A549 (cell line): Measurements from ENCODE around the gene TLCD3B. TPM values are rescaled to one million over a fixed set of nuclear protein-coding genes. Genes with fewer than 3 reads are reported as not detected.

Experiments used
- ATAC-seq, 2 experiments: fragments of 200-7000 bp in 1 of 2; fragments of >200 bp in 1 of 2; cut with Nextera tagmentation in 1 of 2; cut with Tn5 transposase in 1 of 2; 3 replicates each; pipeline versions ENCODE4 v1.8.0 to v1.9.1; 2018 to 2020; ENCODE audit warnings: mild to moderate bottlenecking in 1 of 2, moderate library complexity in 1 of 2
- CTCF ChIA-PET: fragments of 300-600 bp; sonication (Branson Sonifier 250); formaldehyde crosslinking; extraction: SDS; loops from one replicate; lab custom pipeline; 2021; ENCODE audit warnings: antibody characterized with exemption, inconsistent platforms; lab: Yijun Ruan, JAX
- POLR2A ChIA-PET: fragments of 350-600 bp; formaldehyde crosslinking; extraction: SDS; loops from one replicate; lab custom pipeline; 2021; ENCODE audit warnings: antibody characterized with exemption, inconsistent platforms; lab: Yijun Ruan, JAX
- DNase-seq, 2 experiments: peaks; one replicate each; pipeline versions ENCODE4 v3.0.0 to v3.0.0-alpha.2; 2011 to 2016; ENCODE audit warnings: low read depth in 1 of 2, low spot score in 1 of 2
- FAIRE-seq: peaks from 2 replicates; lab custom pipeline; 2011; peaks lifted over from hg19 to GRCh38; lab: Jason Lieb, UNC
- H3K27ac ChIP-seq, 2 experiments: fragments of >200 bp; sonication (Bioruptor Twin); formaldehyde crosslinking; 3 replicates each; pipeline ENCODE4 v1.5.1; 2016 to 2017
- H3K4me1 ChIP-seq: fragments of >200 bp; sonication (Bioruptor Twin); formaldehyde crosslinking; 3 replicates; pipeline ENCODE4 v1.6.1; 2016
- H3K4me2 ChIP-seq: fragments of >200 bp; sonication (Bioruptor Twin); formaldehyde crosslinking; 3 replicates; pipeline ENCODE4 v1.6.1; 2016
- H3K4me3 ChIP-seq: fragments of >200 bp; sonication (Bioruptor Twin); formaldehyde crosslinking; 3 replicates; pipeline ENCODE4 v1.5.1; 2016
- H3K9me3 ChIP-seq: fragments of >200 bp; sonication (Bioruptor Twin); formaldehyde crosslinking; 3 replicates; pipeline ENCODE4 v1.6.1; 2016
- BHLHE40 ChIP-seq: IDR thresholded peaks from 2 replicates; pipeline ENCODE4 v1.6.1; 2012; ENCODE audit warnings: low read depth, low read length, inconsistent platforms
- CBX2 ChIP-seq: fragments of 200-600 bp; sonication (generic); IDR thresholded peaks from 2 replicates; pipeline ENCODE4 v1.6.1; 2016; ENCODE audit warnings: low read depth, mild to moderate bottlenecking, borderline replicate concordance
- CBX8 ChIP-seq: fragments of 200-600 bp; sonication (generic); IDR thresholded peaks from 2 replicates; pipeline ENCODE4 v1.6.1; 2016
- CHD2 ChIP-seq: fragments of 150-350 bp; IDR thresholded peaks from 2 replicates; pipeline ENCODE4 v1.6.1; 2014; ENCODE audit warnings: low read length; ENCODE audit not compliant: partially characterized antibody
- CHD4 ChIP-seq: fragments of 200-600 bp; sonication (generic); IDR thresholded peaks from 2 replicates; pipeline ENCODE4 v1.6.1; 2016; ENCODE audit warnings: antibody characterized with exemption, mild to moderate bottlenecking, borderline replicate concordance
- EHMT2 ChIP-seq: fragments of 200-600 bp; sonication (generic); IDR thresholded peaks from 2 replicates; pipeline ENCODE4 v1.6.1; 2016; ENCODE audit warnings: antibody characterized with exemption, low read depth, mild to moderate bottlenecking, moderate library complexity
- FOSB ChIP-seq: fragments of 250-450 bp; sonication (Bioruptor Pico); IDR thresholded peaks from 2 replicates; pipeline ENCODE4 v1.5.0; 2020; ENCODE audit warnings: mild to moderate bottlenecking, moderate library complexity
- FOSL2 ChIP-seq, 2 experiments: fragments of 450-650 bp in 1 of 2; fragments of >200 bp in 1 of 2; sonication (Bioruptor Twin) in 1 of 2; formaldehyde crosslinking; IDR thresholded peaks; 2 replicates each; pipeline versions ENCODE4 v1.5.0 to v1.6.1; 2016 to 2020; ENCODE audit warnings: mild to moderate bottlenecking in 1 of 2, moderate library complexity in 1 of 2
- GATA3 ChIP-seq: IDR thresholded peaks from 2 replicates; pipeline ENCODE4 v1.6.1; 2012; ENCODE audit warnings: borderline replicate concordance
- HDAC2 ChIP-seq: fragments of 200-600 bp; sonication (generic); IDR thresholded peaks from 2 replicates; pipeline ENCODE4 v1.6.1; 2016
- HOXA7 ChIP-seq: fragments of 250-450 bp; sonication (Bioruptor Pico); IDR thresholded peaks from 2 replicates; pipeline ENCODE4 v1.5.0; 2020; ENCODE audit warnings: mild to moderate bottlenecking, moderate library complexity
- HOXB13 ChIP-seq: fragments of 250-450 bp; sonication (Bioruptor Pico); IDR thresholded peaks from 2 replicates; pipeline ENCODE4 v1.5.0; 2020; ENCODE audit warnings: low read depth, mild to moderate bottlenecking, moderate library complexity
- HOXB5 ChIP-seq: fragments of 250-450 bp; sonication (Bioruptor Pico); IDR thresholded peaks from 2 replicates; pipeline ENCODE4 v1.5.0; 2020; ENCODE audit warnings: mild to moderate bottlenecking, moderate library complexity
- KDM1A ChIP-seq: fragments of 200-600 bp; sonication (generic); IDR thresholded peaks from 2 replicates; pipeline ENCODE4 v1.6.1; 2016; ENCODE audit warnings: low read depth, mild to moderate bottlenecking
- MAFK ChIP-seq: fragments of 450-650 bp; IDR thresholded peaks from 2 replicates; pipeline ENCODE4 v1.6.1; 2014; ENCODE audit not compliant: partially characterized antibody
- NPAS2 ChIP-seq: fragments of 250-450 bp; sonication (Bioruptor Pico); IDR thresholded peaks from 2 replicates; pipeline ENCODE4 v1.8.0; 2022; ENCODE audit warnings: mild to moderate bottlenecking, moderate library complexity, borderline replicate concordance
- POLR2A ChIP-seq: IDR thresholded peaks from 2 replicates; pipeline ENCODE4 v1.6.1; 2012; ENCODE audit warnings: mild to moderate bottlenecking, low read length
- RARB ChIP-seq: fragments of 250-450 bp; sonication (Bioruptor Pico); IDR thresholded peaks from 2 replicates; pipeline ENCODE4 v1.8.0; 2021; ENCODE audit warnings: mild to moderate bottlenecking, moderate library complexity
- RCOR1 ChIP-seq: fragments of 150-350 bp; IDR thresholded peaks from 2 replicates; pipeline ENCODE4 v1.6.1; 2014; ENCODE audit warnings: antibody characterized with exemption, low read length, low read depth
- RNF2 ChIP-seq: fragments of 200-600 bp; sonication (generic); IDR thresholded peaks from 2 replicates; pipeline ENCODE4 v1.6.1; 2016; ENCODE audit warnings: low read depth, mild to moderate bottlenecking, antibody characterized with exemption, moderate library complexity, borderline replicate concordance
- SREBF2 ChIP-seq: fragments of 450-650 bp; IDR thresholded peaks from 2 replicates; pipeline ENCODE4 v1.6.1; 2014; ENCODE audit warnings: mild to moderate bottlenecking, moderate library complexity
- TFCP2L1 ChIP-seq: fragments of 250-450 bp; sonication (Bioruptor Pico); IDR thresholded peaks from 2 replicates; pipeline ENCODE4 v1.5.0; 2021; ENCODE audit warnings: mild to moderate bottlenecking
- ZFP36 ChIP-seq: fragments of 450-650 bp; IDR thresholded peaks from 2 replicates; pipeline ENCODE4 v1.6.1; 2014; ENCODE audit warnings: borderline replicate concordance; ENCODE audit not compliant: partially characterized antibody
- ZSCAN20 ChIP-seq: fragments of 250-450 bp; sonication (Bioruptor Pico); IDR thresholded peaks from 2 replicates; pipeline ENCODE4 v1.8.0; 2022; ENCODE audit warnings: mild to moderate bottlenecking, moderate library complexity
- WGBS: methylation state at CpG from one replicate; pipeline ENCODE4 v1.1.6; 2017; ENCODE audit errors: missing lambda C conversion rate; 5-methylcytosine and 5-hydroxymethylcytosine counted together
- polyA plus RNA-seq, 4 experiments: library from polyadenylated mRNA; depleted of rRNA in 3 of 4; stranded (reverse); fragments of >200 nt; fragmentation: RNase III in 1 of 4; extraction: RNeasy Plus Mini Kit Qiagen cat#74134 plus additional on column Dnase treatment in 1 of 4; gene quantifications; 2 replicates in 3 of 4; 3 replicates in 1 of 4; pipeline ENCODE4 v1.2.3, GENCODE V29; 2011 to 2017
- TF ChIP-seq, protein P1 (sequence below): IDR thresholded peaks from 2 replicates; pipeline ENCODE4 v1.6.1; 2012
- TF ChIP-seq, protein P2 (sequence below): fragments of 250-450 bp; sonication (Bioruptor Pico); IDR thresholded peaks from 2 replicates; pipeline ENCODE4 v1.5.0; 2021; ENCODE audit warnings: mild to moderate bottlenecking, moderate library complexity, borderline replicate concordance
- TF ChIP-seq, protein P3 (sequence below): fragments of >200 bp; sonication (Bioruptor Twin); formaldehyde crosslinking; IDR thresholded peaks from 3 replicates; pipeline ENCODE4 v1.6.1; 2016
- TF ChIP-seq, protein P4 (sequence below): fragments of 200-600 bp; sonication (generic); IDR thresholded peaks from 2 replicates; pipeline ENCODE4 v1.6.1; 2016; ENCODE audit warnings: antibody characterized with exemption, mild to moderate bottlenecking, moderate library complexity
- TF ChIP-seq, protein P5 (sequence below): IDR thresholded peaks from 2 replicates; pipeline ENCODE4 v1.6.1; 2012; ENCODE audit warnings: low read depth, borderline replicate concordance
- TF ChIP-seq, protein P6 (sequence below): IDR thresholded peaks from 2 replicates; pipeline ENCODE4 v1.6.1; 2012

Gene TLCD3B
- polyA plus RNA-seq, 2 of the 4 experiments (the other 2 are of a cell fraction) = 0.30 to 0.68 TPM

DNA sequence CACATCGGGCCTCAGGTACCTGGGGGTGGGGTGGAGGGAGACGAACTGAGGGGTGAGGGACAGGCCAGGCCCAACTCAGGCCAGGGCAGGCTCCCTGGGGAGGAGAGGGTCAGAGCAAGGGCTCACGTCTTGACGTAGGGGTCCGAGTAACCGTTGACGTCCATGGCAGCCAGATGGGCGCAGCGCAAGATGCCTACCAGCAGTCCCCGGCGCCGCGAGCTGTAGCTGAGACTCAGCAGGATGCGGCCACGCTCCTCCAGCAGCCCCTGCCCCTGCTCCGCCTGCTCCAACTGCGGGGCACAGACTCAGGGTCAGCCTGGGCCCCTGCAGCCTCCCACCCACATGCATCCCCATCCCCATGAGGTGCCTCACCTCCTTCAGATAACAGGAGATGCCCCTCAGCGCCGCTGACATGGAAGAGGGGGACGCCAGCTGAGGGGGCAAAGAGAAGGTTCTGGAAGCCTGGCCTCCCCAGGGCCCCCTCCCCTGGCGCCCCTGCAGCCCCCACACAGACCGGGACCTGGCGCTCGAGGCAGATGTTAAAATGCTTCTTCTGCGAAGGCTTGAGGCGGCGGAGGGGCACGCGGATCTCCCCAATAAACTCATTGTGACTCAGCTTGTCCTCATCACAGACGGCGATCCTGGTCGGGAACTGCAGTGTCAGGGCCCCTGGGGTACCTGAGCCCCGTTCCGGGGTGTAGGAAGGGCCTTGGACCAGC lies 24.3 kb downstream of the TLCD3B start:
- WGBS = 92% methylated on average over 32 of the region's 34 CpGs
- Histone ChIP-seq H3K4me1 (peaks cover 11% of the 10 kb centered on the region; the same call in 2 of the 3 replicates), H3K27ac (no peak overlapping the region), H3K4me3 (no peak overlapping the region), H3K4me2 (no peak overlapping the region), H3K9me3 (no peaks in the 10 kb centered on the region)
- ATAC-seq (no peak), DNase-seq (no peak), FAIRE-seq (no peak)
- CTCF ChIA-PET = interaction anchor here (0.8 to 3.8 kb wide), 25 partner anchors 12 to 315 kb away, joined by 3 to 41 read pairs (median 6); partner anchors contain the start of genes ASPHD1, CDIPT, HIRIP3 and INO80E
- TF ChIP-seq MAFK = no peak
- TF ChIP-seq, protein P1, sequence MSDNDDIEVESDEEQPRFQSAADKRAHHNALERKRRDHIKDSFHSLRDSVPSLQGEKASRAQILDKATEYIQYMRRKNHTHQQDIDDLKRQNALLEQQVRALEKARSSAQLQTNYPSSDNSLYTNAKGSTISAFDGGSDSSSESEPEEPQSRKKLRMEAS = no peak
- TF ChIP-seq SREBF2 = no peak
- TF ChIP-seq RNF2 = no peak
- TF ChIP-seq HOXB13 (CRISPR knock-in tag) = no peak
- no peak for TF ChIP-seq FOSB (CRISPR knock-in tag)
- TF ChIP-seq, protein P2, sequence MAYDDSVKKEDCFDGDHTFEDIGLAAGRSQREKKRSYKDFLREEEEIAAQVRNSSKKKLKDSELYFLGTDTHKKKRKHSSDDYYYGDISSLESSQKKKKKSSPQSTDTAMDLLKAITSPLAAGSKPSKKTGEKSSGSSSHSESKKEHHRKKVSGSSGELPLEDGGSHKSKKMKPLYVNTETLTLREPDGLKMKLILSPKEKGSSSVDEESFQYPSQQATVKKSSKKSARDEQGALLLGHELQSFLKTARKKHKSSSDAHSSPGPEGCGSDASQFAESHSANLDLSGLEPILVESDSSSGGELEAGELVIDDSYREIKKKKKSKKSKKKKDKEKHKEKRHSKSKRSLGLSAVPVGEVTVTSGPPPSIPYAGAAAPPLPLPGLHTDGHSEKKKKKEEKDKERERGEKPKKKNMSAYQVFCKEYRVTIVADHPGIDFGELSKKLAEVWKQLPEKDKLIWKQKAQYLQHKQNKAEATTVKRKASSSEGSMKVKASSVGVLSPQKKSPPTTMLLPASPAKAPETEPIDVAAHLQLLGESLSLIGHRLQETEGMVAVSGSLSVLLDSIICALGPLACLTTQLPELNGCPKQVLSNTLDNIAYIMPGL (CRISPR knock-in tag) = no peak
- TF ChIP-seq, protein P3, sequence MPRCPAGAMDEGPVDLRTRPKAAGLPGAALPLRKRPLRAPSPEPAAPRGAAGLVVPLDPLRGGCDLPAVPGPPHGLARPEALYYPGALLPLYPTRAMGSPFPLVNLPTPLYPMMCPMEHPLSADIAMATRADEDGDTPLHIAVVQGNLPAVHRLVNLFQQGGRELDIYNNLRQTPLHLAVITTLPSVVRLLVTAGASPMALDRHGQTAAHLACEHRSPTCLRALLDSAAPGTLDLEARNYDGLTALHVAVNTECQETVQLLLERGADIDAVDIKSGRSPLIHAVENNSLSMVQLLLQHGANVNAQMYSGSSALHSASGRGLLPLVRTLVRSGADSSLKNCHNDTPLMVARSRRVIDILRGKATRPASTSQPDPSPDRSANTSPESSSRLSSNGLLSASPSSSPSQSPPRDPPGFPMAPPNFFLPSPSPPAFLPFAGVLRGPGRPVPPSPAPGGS = no peak
- no peak for TF ChIP-seq RCOR1
- no peak for TF ChIP-seq NPAS2 (CRISPR knock-in tag)
- no peak for TF ChIP-seq HDAC2
- no peak for TF ChIP-seq CHD2
- TF ChIP-seq, protein P4, sequence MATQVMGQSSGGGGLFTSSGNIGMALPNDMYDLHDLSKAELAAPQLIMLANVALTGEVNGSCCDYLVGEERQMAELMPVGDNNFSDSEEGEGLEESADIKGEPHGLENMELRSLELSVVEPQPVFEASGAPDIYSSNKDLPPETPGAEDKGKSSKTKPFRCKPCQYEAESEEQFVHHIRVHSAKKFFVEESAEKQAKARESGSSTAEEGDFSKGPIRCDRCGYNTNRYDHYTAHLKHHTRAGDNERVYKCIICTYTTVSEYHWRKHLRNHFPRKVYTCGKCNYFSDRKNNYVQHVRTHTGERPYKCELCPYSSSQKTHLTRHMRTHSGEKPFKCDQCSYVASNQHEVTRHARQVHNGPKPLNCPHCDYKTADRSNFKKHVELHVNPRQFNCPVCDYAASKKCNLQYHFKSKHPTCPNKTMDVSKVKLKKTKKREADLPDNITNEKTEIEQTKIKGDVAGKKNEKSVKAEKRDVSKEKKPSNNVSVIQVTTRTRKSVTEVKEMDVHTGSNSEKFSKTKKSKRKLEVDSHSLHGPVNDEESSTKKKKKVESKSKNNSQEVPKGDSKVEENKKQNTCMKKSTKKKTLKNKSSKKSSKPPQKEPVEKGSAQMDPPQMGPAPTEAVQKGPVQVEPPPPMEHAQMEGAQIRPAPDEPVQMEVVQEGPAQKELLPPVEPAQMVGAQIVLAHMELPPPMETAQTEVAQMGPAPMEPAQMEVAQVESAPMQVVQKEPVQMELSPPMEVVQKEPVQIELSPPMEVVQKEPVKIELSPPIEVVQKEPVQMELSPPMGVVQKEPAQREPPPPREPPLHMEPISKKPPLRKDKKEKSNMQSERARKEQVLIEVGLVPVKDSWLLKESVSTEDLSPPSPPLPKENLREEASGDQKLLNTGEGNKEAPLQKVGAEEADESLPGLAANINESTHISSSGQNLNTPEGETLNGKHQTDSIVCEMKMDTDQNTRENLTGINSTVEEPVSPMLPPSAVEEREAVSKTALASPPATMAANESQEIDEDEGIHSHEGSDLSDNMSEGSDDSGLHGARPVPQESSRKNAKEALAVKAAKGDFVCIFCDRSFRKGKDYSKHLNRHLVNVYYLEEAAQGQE = no peak
- TF ChIP-seq RARB (CRISPR knock-in tag) = no peak
- no peak for TF ChIP-seq POLR2A
- TF ChIP-seq CBX8 = no peak
- TF ChIP-seq ZFP36 = no peak
- no peak for TF ChIP-seq GATA3
- POLR2A ChIA-PET = interaction anchor here (1.1 kb wide), 1 partner anchor 81 kb away, joined by 4 read pairs; the partner anchor contains the start of gene KCTD13

DNA sequence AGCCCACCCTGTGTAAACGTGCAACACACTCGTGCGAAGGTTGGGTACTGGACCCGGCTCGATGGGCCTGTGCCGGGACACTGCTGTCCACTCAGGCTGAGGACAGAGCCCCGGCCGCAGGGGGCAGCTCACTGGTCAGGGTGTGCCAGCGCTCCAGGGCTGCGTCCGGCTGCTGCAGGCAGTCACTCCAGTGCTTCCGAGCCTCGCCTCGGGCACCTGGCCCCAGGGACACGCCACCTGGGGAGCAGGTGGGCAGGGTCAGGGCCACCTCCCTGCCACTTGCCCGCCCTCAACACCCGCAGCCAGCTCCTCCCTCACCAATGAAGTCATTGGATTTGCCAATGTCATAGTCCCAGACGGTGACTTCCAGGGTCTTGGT lies 25.0 kb downstream of the TLCD3B start:
- DNase-seq = no peak
- ATAC-seq = no peak
- H3K4me3 ChIP-seq = no peak overlapping the region
- no peaks in the 10 kb centered on the region for H3K9me3 ChIP-seq
- no peak for FAIRE-seq
- ChIA-PET CTCF (interaction anchor here (0.5 to 3.8 kb wide), 46 partner anchors 11 to 327 kb away, joined by 3 to 41 read pairs (median 5); partner anchors contain the start of genes ASPHD1, CDIPT, HIRIP3 and INO80E), POLR2A (interaction anchor here (0.8 to 2.0 kb wide), 2 partner anchors 62 to 107 kb away, joined by 3 to 7 read pairs; partner anchors contain the start of gene SEZ6L2)
- no peak overlapping the region for H3K4me2 ChIP-seq
- H3K27ac ChIP-seq = no peak overlapping the region
- peaks cover 11% of the 10 kb centered on the region; the same call in 2 of the 3 replicates for H3K4me1 ChIP-seq
- 86% methylated on average over 11 of the region's 18 CpGs for WGBS
- TF ChIP-seq, protein P5, sequence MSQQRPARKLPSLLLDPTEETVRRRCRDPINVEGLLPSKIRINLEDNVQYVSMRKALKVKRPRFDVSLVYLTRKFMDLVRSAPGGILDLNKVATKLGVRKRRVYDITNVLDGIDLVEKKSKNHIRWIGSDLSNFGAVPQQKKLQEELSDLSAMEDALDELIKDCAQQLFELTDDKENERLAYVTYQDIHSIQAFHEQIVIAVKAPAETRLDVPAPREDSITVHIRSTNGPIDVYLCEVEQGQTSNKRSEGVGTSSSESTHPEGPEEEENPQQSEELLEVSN = no peak
- TF ChIP-seq, protein P6, sequence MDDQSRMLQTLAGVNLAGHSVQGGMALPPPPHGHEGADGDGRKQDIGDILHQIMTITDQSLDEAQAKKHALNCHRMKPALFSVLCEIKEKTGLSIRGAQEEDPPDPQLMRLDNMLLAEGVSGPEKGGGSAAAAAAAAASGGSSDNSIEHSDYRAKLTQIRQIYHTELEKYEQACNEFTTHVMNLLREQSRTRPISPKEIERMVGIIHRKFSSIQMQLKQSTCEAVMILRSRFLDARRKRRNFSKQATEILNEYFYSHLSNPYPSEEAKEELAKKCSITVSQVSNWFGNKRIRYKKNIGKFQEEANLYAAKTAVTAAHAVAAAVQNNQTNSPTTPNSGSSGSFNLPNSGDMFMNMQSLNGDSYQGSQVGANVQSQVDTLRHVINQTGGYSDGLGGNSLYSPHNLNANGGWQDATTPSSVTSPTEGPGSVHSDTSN = no peak
- no peak for TF ChIP-seq TFCP2L1 (CRISPR knock-in tag)
- no peak for TF ChIP-seq FOSB (CRISPR knock-in tag)
- no peak for TF ChIP-seq CBX2
- no peak for TF ChIP-seq FOSL2 (IDR thresholded peaks at IDR 0.05)
- TF ChIP-seq FOSL2 (CRISPR knock-in tag; IDR thresholded peaks at IDR 0.05) = no peak
- no peak for TF ChIP-seq HOXB5 (CRISPR knock-in tag)
- no peak for TF ChIP-seq HOXA7
- TF ChIP-seq KDM1A = no peak
- no peak for TF ChIP-seq CHD4
- no peak for TF ChIP-seq BHLHE40
- TF ChIP-seq EHMT2 = no peak
- TF ChIP-seq ZSCAN20 (CRISPR knock-in tag) = no peak
